Brain microvascular endothelial cell (primary cell): Measurements from ENCODE around the gene TLL1.
A peak's percentile ranks its signal among the peaks of the same experiment; 100 is the strongest.

Experiments used
- DNase-seq: peaks from one replicate; pipeline ENCODE4 v3.0.0-alpha.2; 2020
- H3K27ac ChIP-seq: fragments of 250-450 bp; sonication (Bioruptor Pico); 2 replicates; pipeline ENCODE4 v1.5.1; 2020; ENCODE audit warnings: mild to moderate bottlenecking, moderate library complexity
- H3K27me3 ChIP-seq: fragments of 250-450 bp; sonication (Bioruptor Pico); replicated peaks from 2 replicates; pipeline ENCODE4 v1.5.1; 2020; ENCODE audit warnings: mild to moderate bottlenecking
- H3K36me3 ChIP-seq: fragments of 250-450 bp; sonication (Bioruptor Pico); replicated peaks from 2 replicates; pipeline ENCODE4 v1.5.1; 2020; ENCODE audit warnings: mild to moderate bottlenecking
- H3K4me3 ChIP-seq: 2 replicates; pipeline ENCODE4 v1.5.1; 2011; ENCODE audit warnings: low read depth, mild to moderate bottlenecking, control low read depth, low read length, moderate library complexity
- CTCF ChIP-seq: IDR thresholded peaks from 2 replicates; pipeline ENCODE4 v1.5.1; 2011; ENCODE audit warnings: low read depth, mild to moderate bottlenecking, moderate library complexity, low read length, control low read depth, inconsistent platforms; ENCODE audit errors: missing control alignments
- in situ Hi-C: cut with HindIII; loops from 2 replicates; pipeline ENCODE4 v1.10.0; 2017; ENCODE audit warnings: low sequenced_read_pairs, low pct_ligation_motif_present

The TLL1 gene

DNA sequence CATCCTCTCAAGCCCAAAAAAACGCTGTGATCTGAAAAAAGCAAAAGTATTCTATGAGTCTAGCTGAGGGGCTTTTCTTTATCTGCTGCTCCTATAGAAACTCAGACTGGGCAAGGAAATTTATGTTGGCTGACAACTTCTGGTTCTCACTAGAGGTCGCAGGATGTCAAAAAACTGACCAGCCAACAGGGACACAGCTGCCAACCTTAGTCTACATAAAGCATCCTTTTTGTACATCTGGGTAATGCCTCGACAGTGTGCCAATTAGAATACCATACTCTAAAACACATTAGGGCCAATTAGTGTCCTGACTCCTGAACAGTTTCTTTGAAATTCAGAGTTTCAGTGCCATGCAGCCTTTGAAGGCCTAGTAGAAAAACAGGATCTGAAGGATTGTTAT, 8.8 kb upstream of the TLL1 start:
- peak; percentile 38 for TF ChIP-seq CTCF
- H3K27ac ChIP-seq = no peak overlapping the region
- no peaks in the 10 kb centered on the region for H3K36me3 ChIP-seq
- in situ Hi-C loops = no loop called here
- H3K27me3 ChIP-seq = no peaks in the 10 kb centered on the region
- H3K4me3 ChIP-seq = no peak overlapping the region
- no peak for DNase-seq

DNA sequence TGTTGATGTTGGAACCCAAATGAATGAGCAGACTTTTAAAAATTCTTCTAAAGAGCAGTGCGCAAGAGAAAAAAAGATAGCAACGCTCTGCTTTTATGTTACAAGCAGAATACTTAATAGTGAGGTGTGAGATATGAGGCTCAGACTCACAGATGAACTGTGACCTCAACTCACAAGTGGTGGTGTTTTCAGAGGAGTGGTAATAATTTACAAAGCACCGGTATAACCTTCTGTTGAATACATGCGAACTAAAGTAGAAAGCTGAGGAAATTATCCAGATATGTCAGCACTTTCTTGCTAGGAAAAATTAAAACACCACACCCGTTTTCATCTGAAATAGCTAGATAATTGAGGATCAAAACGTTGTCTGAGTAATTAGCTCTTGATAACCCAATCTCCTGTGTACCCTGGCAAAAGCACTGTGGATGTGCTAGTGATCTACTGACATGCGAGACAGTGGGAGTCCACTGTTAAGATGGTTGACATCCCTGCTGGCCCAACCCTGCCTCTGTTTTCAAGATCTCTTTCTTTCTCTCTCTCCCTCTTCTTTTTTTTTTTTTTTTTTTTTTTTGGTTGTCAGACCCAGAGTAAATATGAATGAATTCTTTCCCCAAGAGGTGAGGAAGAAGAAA, 6.9 kb upstream of the TLL1 start:
- no peak for TF ChIP-seq CTCF
- in situ Hi-C loops = no loop called here
- no peak overlapping the region for H3K27ac ChIP-seq

GRCh38 chr4:165867961-165868360, 5.1 kb upstream of the TLL1 start:
- TF ChIP-seq CTCF = no peak
- Histone ChIP-seq H3K4me3 (no peak overlapping the region), H3K27ac (no peak overlapping the region), H3K36me3 (no peaks in the 10 kb centered on the region), H3K27me3 (no peaks in the 10 kb centered on the region)
- in situ Hi-C loops = no loop called here
- DNase-seq = no peak

More for the DNA sequence above, 6.9 kb upstream of the TLL1 start:
- H3K36me3 ChIP-seq = no peaks in the 10 kb centered on the region
- no peaks in the 10 kb centered on the region for H3K27me3 ChIP-seq
- H3K4me3 ChIP-seq = no peak overlapping the region
- no peak for DNase-seq

GRCh38 chr4:165873298-165874071, 448 bp downstream of the TLL1 start:
- H3K27ac ChIP-seq = no peak overlapping the region
- peak overlapping the region; percentile 62 for H3K4me3 ChIP-seq
- DNase-seq = no peak
- peaks cover 9% of the 10 kb centered on the region for H3K27me3 ChIP-seq
- no peaks in the 10 kb centered on the region for H3K36me3 ChIP-seq
- no peak for TF ChIP-seq CTCF
- in situ Hi-C loops = no loop called here

DNA sequence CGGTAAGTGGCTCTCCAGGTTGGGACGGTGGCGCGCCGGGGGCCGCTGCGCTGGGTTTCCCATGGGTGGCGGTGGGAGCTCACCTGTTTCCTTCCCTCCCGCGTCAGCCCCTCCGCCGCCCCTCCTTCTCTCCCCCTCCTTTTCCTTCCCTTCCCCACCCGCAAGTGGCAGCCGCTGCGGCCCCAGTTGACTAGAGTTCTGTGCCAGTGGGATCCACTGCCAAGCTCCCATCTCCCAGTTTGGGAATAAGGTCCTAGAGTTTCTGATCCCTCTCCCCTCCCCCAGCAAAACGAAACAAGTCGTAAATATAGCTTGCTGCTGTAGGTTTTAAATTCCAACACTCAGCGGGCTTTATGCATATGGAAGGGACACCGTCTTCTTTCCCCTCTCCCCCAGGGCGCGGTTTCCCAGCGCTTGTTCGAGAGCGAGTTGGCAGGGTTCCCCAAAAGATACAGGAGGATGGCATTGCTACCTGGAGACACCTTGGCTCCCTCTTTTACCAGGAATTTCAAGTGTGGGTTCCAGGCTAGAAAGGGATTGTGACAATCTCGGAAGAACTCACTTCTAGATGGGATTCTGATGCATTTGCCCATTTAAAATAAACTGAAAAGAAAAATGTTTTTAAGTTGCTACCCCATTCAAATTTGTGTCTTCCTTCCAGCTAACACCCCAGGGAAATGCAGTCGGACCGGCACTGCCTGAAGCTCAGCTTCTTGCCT, 1.2 kb downstream of the TLL1 start:
- H3K4me3 ChIP-seq = peak overlapping the region; percentile 62
- DNase-seq = no peak
- H3K27me3 ChIP-seq = peaks cover 9% of the 10 kb centered on the region

More for the DNA sequence above, 1.2 kb downstream of the TLL1 start:
- H3K36me3 ChIP-seq = no peaks in the 10 kb centered on the region
- no peak overlapping the region for H3K27ac ChIP-seq
- in situ Hi-C loops = no loop called here
- no peak for TF ChIP-seq CTCF
